Measurements from ENCODE around the gene ERV3-1. TPM values are rescaled to one million over a fixed set of nuclear protein-coding genes. Genes with fewer than 3 reads are reported as not detected.
A peak's percentile ranks its signal among the peaks of the same experiment; 100 is the strongest.

Gene ERV3-1
- total RNA-seq, 2 donors from 2014 or later: 38.2 to 44.6 TPM

DNA sequence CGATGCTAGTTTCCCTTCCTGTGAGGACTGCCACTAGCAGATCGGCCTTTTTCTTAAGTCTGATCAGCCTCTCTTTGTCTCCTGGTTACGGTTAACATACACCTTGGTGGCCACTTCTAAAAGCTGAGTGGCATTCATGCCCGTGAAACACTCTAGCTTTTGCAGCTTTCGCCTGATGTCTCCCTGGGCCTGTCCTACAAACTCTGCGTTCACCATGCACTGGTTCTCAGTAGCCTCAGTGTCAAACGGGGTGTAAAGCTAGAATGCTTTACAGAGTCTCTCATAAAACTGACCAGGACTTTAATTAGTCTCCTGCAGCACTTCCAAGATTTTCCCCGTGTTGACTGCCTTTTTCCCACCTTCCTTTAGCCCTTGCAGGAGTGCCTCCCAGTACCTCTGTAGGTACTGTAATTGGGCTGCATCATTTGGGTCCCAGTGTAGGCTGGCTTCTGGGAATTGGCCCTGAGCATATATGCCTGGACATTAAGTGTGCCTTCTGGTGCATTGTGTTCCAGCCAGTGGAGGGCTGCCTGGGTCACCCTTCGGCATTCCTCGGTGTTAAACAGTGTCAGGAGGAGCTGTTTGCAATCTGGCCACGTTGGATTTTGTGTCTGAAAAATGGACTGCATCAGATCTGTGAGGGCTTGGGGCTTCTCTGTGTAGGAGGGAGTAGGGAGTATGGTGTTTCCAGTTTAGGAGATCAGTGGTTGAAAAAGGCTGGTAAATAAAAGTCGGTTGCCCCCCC is 9.2 kb downstream of the ERV3-1 start:
- Mint-ChIP-seq H3K4me3 (no peak overlapping the region), H3K9me3 (peaks cover 85% of the 10 kb centered on the region), H3K36me3 (ENCODE audit: low read depth) (peaks cover 82% of the 10 kb centered on the region), H3K27ac (no peak overlapping the region), H3K4me1 (no peaks in the 10 kb centered on the region), H3K27me3 (ENCODE audit: insufficient read depth) (no peaks in the 10 kb centered on the region)
- Histone ChIP-seq H3K9ac (ENCODE audit: extremely low read depth, low read length, poor library complexity, severe bottlenecking) (no peak overlapping the region), H3K27ac (ENCODE audit: low read depth, low read length) (no peak overlapping the region), H3K9me3 (ENCODE audit: control insufficient read depth, low read length) (peaks cover 96% of the 10 kb centered on the region), H3K4me1 (ENCODE audit: control insufficient read depth, insufficient read depth, low read length) (no peaks in the 10 kb centered on the region), H3K4me3 (ENCODE audit: low read length) (peak overlapping the region; percentile 23), H3K27me3 (ENCODE audit: control insufficient read depth, insufficient read depth, low read length, poor library complexity, severe bottlenecking) (no peaks in the 10 kb centered on the region), H3K36me3 (ENCODE audit: control insufficient read depth, insufficient read depth, low read length) (peaks cover 56% of the 10 kb centered on the region)
- DNase-seq: no peak
- WGBS, 2 experiments (ENCODE audit: insufficient coverage in 1 of 2, insufficient read length in 1 of 2): 94 to 100% methylated on average over 11 to 12 of the region's 12 CpGs
- no peak for TF ChIP-seq CTCF (conservative IDR thresholded peaks at IDR 0.05)

- H3K36me3 ChIP-seq (ENCODE audit: control insufficient read depth, insufficient read depth, low read length): peaks cover 54% of the 10 kb centered on the region
- peaks cover 96% of the 10 kb centered on the region for H3K9me3 ChIP-seq (ENCODE audit: control insufficient read depth, low read length)
- no peaks in the 10 kb centered on the region for H3K4me1 Mint-ChIP-seq
- H3K27ac Mint-ChIP-seq: no peak overlapping the region
- H3K27me3 ChIP-seq (ENCODE audit: control insufficient read depth, insufficient read depth, low read length, poor library complexity, severe bottlenecking): no peaks in the 10 kb centered on the region
- H3K4me3 ChIP-seq (ENCODE audit: low read length): no peak overlapping the region
- H3K27ac ChIP-seq (ENCODE audit: low read depth, low read length): no peak overlapping the region
- peaks cover 89% of the 10 kb centered on the region for H3K9me3 Mint-ChIP-seq
- no peak overlapping the region for H3K9ac ChIP-seq (ENCODE audit: extremely low read depth, low read length, poor library complexity, severe bottlenecking)
- no peaks in the 10 kb centered on the region for H3K27me3 Mint-ChIP-seq (ENCODE audit: insufficient read depth)
- H3K36me3 Mint-ChIP-seq (ENCODE audit: low read depth): peaks cover 83% of the 10 kb centered on the region
- 97 to 100% methylated on average over 1 to 2 of the region's 2 CpGs for WGBS, 2 experiments (ENCODE audit: insufficient coverage in 1 of 2, insufficient read length in 1 of 2)
- H3K4me1 ChIP-seq (ENCODE audit: control insufficient read depth, insufficient read depth, low read length): no peaks in the 10 kb centered on the region
- TF ChIP-seq CTCF (conservative IDR thresholded peaks at IDR 0.05): no peak
- no peak for DNase-seq
- no peak overlapping the region for H3K4me3 Mint-ChIP-seq
These were observed 10.2 kb downstream of the ERV3-1 start for GRCh38 chr7:64996305-64996704.

GRCh38 chr7:64993901-64994300 is 12.6 kb downstream of the ERV3-1 start:
- Histone ChIP-seq H3K9ac (ENCODE audit: extremely low read depth, low read length, poor library complexity, severe bottlenecking) (no peak overlapping the region), H3K4me3 (ENCODE audit: low read length) (no peak overlapping the region), H3K36me3 (ENCODE audit: control insufficient read depth, insufficient read depth, low read length) (peaks cover 57% of the 10 kb centered on the region), H3K27me3 (ENCODE audit: control insufficient read depth, insufficient read depth, low read length, poor library complexity, severe bottlenecking) (no peaks in the 10 kb centered on the region), H3K27ac (ENCODE audit: low read depth, low read length) (no peak overlapping the region), H3K4me1 (ENCODE audit: control insufficient read depth, insufficient read depth, low read length) (no peaks in the 10 kb centered on the region), H3K9me3 (ENCODE audit: control insufficient read depth, low read length) (peaks cover 93% of the 10 kb centered on the region)
- peaks cover 92% of the 10 kb centered on the region for H3K9me3 Mint-ChIP-seq
- no peaks in the 10 kb centered on the region for H3K27me3 Mint-ChIP-seq (ENCODE audit: insufficient read depth)
- DNase-seq: no peak
- no peak overlapping the region for H3K4me3 Mint-ChIP-seq
- WGBS, 2 experiments (ENCODE audit: insufficient coverage in 1 of 2, insufficient read length in 1 of 2): 92 to 95% methylated on average over 7 of the region's 7 CpGs
- no peak for TF ChIP-seq CTCF (conservative IDR thresholded peaks at IDR 0.05)
- peaks cover 84% of the 10 kb centered on the region for H3K36me3 Mint-ChIP-seq (ENCODE audit: low read depth)
- no peak overlapping the region for H3K27ac Mint-ChIP-seq
- H3K4me1 Mint-ChIP-seq: no peaks in the 10 kb centered on the region
